D341Med (cell line): ENCODE measurements around the gene TRIP12.
A peak's percentile ranks its signal among the peaks of the same experiment; 100 is the strongest.

Experiments used
- DNase-seq: peaks from one replicate; pipeline ENCODE4 v3.0.0; 2012; ENCODE audit warnings: low spot score

Gene TRIP12

GRCh38 chr2:229715895-229716507 lies 205.8 kb downstream of the TRIP12 start:
- peak; percentile 51 for DNase-seq

- DNase-seq, result peak; percentile 45
Measured at GRCh38 chr2:229714736-229715541, 206.9 kb downstream of the TRIP12 start.

GRCh38 chr2:229714080-229714735 lies 207.6 kb downstream of the TRIP12 start, which contains the start of gene DNER:
Gene DNER, minus strand, starts transcription at chr2:229714555. Its CDS starts 132 bp downstream, at chr2:229714423.
- DNase-seq, result peak; percentile 91
